Coronary artery (tissue), 2 donors: Measurements from ENCODE around the gene TXNRD1.
"Not testable (repeated sequence)": the region's sequence is repeated elsewhere in the genome, so short reads cannot be mapped to it uniquely, and the experiment has no call there.

ENCODE experiments used
- DNase-seq: peaks from one replicate; pipeline ENCODE4 v3.0.0-alpha.2; 2017; ENCODE audit warnings: low spot score
- H3K27ac ChIP-seq, 2 donors: fragments of 200-600 bp; sonication (generic); one replicate each; pipeline ENCODE4 v1.5.1; 2016 to 2019
- H3K4me3 ChIP-seq: fragments of 200-600 bp; sonication (generic); 2 replicates; pipeline ENCODE4 v1.5.1; 2016; ENCODE audit warnings: mild to moderate bottlenecking, moderate library complexity
- CTCF ChIP-seq: fragments of 200-600 bp; sonication (generic); IDR thresholded peaks from one replicate; pipeline ENCODE4 v1.5.1; 2019; ENCODE audit warnings: antibody characterized with exemption

Gene TXNRD1

GRCh38 chr12:104316936-104317335, 101.4 kb downstream of the TXNRD1 start:
- no peak for DNase-seq
- Histone ChIP-seq H3K27ac (no peak overlapping the region), H3K4me3 (no peak overlapping the region)
- TF ChIP-seq CTCF: no peak

- Histone ChIP-seq H3K27ac (no peak overlapping the region), H3K4me3 (no peak overlapping the region)
- no peak for DNase-seq
- TF ChIP-seq CTCF: no peak
Measured at GRCh38 chr12:104317538-104318210, 102.1 kb downstream of the TXNRD1 start.

- TF ChIP-seq CTCF: no peak
- Histone ChIP-seq H3K27ac (no peak overlapping the region), H3K4me3 (no peak overlapping the region)
- DNase-seq: no peak
Measured at GRCh38 chr12:104319028-104319427, 103.4 kb downstream of the TXNRD1 start.

GRCh38 chr12:104319918-104320626, 104.5 kb downstream of the TXNRD1 start:
- no peak for TF ChIP-seq CTCF
- no peak for DNase-seq
- H3K27ac ChIP-seq: no peak overlapping the region
- H3K4me3 ChIP-seq: no peak overlapping the region

GRCh38 chr12:104320627-104321024, 105.0 kb downstream of the TXNRD1 start:
- no peak for DNase-seq
- Histone ChIP-seq H3K27ac (no peak overlapping the region), H3K4me3 (no peak overlapping the region)
- no peak for TF ChIP-seq CTCF

- no peak for TF ChIP-seq CTCF
- H3K4me3 ChIP-seq: no peak overlapping the region
- no peak overlapping the region for H3K27ac ChIP-seq
- DNase-seq: no peak
Measured at GRCh38 chr12:104321949-104322348, 106.4 kb downstream of the TXNRD1 start.

- not testable (repeated sequence) for H3K27ac ChIP-seq, H3K4me3 ChIP-seq, DNase-seq
Measured at GRCh38 chr12:104322533-104322932, 107.0 kb downstream of the TXNRD1 start.
